ENCODE data around the gene TMEM150A. TPM values are rescaled to one million over a fixed set of nuclear protein-coding genes. Genes with fewer than 3 reads are reported as not detected.

Gene TMEM150A
- total and polyA plus RNA-seq, 2 of the 13 experiments (the other 11 are each of a cell fraction or from before 2014, with no cell fraction given), result 30.1 to 70.4 TPM

DNA sequence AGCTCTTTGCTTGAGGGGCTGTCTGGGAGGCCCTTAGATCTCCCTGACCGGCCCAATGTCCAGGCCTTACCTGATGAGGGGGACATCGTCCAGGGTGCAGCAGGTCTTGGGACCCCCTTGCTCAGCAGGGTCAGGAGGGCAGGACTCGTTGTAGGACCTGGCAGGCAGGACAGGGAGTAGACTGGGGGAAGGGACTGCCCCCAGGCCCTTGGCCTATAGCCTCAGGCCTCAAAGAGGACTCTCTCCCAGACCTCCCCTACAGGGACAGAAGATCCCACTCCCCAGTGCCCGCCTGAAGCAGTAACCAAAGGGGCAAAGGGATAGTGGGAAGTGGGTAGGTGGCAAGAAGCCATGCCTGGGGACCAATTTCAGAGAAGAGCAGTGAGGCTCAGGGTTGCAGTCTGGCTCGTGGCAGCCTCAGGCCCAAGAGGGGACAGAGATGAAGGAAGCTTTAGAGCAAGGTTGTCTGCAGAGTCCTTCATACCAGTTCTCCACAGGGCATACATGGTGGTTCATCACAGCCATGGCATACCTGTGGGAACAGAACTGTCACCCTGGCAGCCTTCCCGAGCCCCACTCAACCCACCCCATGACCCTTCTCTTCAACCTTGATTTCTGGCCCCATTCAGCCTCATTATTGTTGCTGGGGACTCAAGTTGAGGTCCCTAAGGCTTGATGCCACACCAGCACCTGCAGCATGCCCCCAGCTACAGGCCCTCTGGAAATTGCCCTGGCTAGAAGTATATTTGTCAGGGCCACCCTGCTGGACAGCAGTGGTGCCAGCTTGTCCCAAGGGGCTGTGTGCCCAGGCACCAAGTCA is 1.3 kb downstream of the TMEM150A start:
- FAIRE-seq (no peak), DNase-seq (ENCODE audit: low spot score) (no peak), ATAC-seq (no peak)
- H3K4me1 ChIP-seq (ENCODE audit: insufficient read depth, low read length), result peaks cover 85% of the 10 kb centered on the region
- in situ Hi-C loops (cut with HindIII; ENCODE audit: extremely low pct_ligation_motif_present, low pct_unique_long_range_greater_than_20kb), result no loop called here
- H3K9ac ChIP-seq (ENCODE audit: insufficient read depth, low read depth, low read length), result peak overlapping the region; percentile 94
- no peak overlapping the region for H2AFZ ChIP-seq (ENCODE audit: low read length)
- H3K27me3 ChIP-seq (ENCODE audit: control insufficient read depth in 1 of 2, insufficient read depth in 2 of 2, low read length in 2 of 2), result no peaks in the 10 kb centered on the region; a peak in 1 of 5 replicates
- ChIA-PET POLR2A (interaction anchor here (0.8 to 25.9 kb wide), 11 partner anchors 4 to 181 kb away, joined by 3 to 795 read pairs (median 45); partner anchors contain the start of genes C2orf68, GGCX, MAT2A and RNF181), CTCF (ENCODE audit: low intra/inter-chr PET ratio, low total read pairs) (no interaction called here)
- intact Hi-C loops (cut with micrococcal nuclease; ENCODE audit: unreplicated experiment), result no loop called here
- no peaks in the 10 kb centered on the region for H3K9me3 ChIP-seq (ENCODE audit: low read length)
- 94% methylated on average over 6 of the region's 6 CpGs for WGBS (ENCODE audit: low lambda C conversion rate)
- H3K36me3 ChIP-seq (replicated peaks in 1 of 2; ENCODE audit: control insufficient read depth in 1 of 2, insufficient read depth in 2 of 2, low read length in 2 of 2), result peaks cover 7 to 38% of the 10 kb centered on the region in 2 experiments
- H4K20me1 ChIP-seq (ENCODE audit: insufficient read depth, low read length), result 0 out of 2 replicates have a peak, but pooled peaks cover 3% of the 10 kb centered on the region
- TSS peak; percentile 41 for BruUV-seq (replicated peaks)
- peaks cover 51% of the 10 kb centered on the region for H3K79me2 ChIP-seq (ENCODE audit: insufficient read depth, low read length)
- H3K4me3 ChIP-seq (replicated peaks in 1 of 3; ENCODE audit: insufficient read depth in 1 of 3, low read depth in 2 of 3, low read length in 3 of 3), result peak overlapping the region; percentile 84 to 98 (median 91)
- H3K27ac ChIP-seq (ENCODE audit: extremely low read length, insufficient read depth, low read length), result peak overlapping the region; percentile 80
- peak overlapping the region; percentile 93 for H3K4me2 ChIP-seq (ENCODE audit: low read depth, low read length)
- no peak for TF ChIP-seq ZNF354B (CRISPR knock-in tag; IDR thresholded peaks at IDR 0.05)
- TF ChIP-seq IKZF1 (IDR thresholded peaks at IDR 0.05), result no peak
- TF ChIP-seq, protein P1, sequence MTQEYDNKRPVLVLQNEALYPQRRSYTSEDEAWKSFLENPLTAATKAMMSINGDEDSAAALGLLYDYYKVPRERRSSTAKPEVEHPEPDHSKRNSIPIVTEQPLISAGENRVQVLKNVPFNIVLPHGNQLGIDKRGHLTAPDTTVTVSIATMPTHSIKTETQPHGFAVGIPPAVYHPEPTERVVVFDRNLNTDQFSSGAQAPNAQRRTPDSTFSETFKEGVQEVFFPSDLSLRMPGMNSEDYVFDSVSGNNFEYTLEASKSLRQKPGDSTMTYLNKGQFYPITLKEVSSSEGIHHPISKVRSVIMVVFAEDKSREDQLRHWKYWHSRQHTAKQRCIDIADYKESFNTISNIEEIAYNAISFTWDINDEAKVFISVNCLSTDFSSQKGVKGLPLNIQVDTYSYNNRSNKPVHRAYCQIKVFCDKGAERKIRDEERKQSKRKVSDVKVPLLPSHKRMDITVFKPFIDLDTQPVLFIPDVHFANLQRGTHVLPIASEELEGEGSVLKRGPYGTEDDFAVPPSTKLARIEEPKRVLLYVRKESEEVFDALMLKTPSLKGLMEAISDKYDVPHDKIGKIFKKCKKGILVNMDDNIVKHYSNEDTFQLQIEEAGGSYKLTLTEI (CRISPR knock-in tag; conservative IDR thresholded peaks at IDR 0.05), result no peak
- 0 out of 2 replicates have a peak, but pooled peaks have one; percentile 33 for TF ChIP-seq ZNF709 (CRISPR knock-in tag; IDR thresholded peaks at IDR 0.05)
- TF ChIP-seq ZNF230 (CRISPR knock-in tag; IDR thresholded peaks at IDR 0.05), result peak; percentile 59; the same call in 1 of the 2 replicates
- 0 out of 2 replicates have a peak, but pooled peaks have one; percentile 5 for TF ChIP-seq KDM5B (CRISPR knock-in tag; IDR thresholded peaks at IDR 0.05; ENCODE audit: borderline replicate concordance)
- TF ChIP-seq, protein P2, sequence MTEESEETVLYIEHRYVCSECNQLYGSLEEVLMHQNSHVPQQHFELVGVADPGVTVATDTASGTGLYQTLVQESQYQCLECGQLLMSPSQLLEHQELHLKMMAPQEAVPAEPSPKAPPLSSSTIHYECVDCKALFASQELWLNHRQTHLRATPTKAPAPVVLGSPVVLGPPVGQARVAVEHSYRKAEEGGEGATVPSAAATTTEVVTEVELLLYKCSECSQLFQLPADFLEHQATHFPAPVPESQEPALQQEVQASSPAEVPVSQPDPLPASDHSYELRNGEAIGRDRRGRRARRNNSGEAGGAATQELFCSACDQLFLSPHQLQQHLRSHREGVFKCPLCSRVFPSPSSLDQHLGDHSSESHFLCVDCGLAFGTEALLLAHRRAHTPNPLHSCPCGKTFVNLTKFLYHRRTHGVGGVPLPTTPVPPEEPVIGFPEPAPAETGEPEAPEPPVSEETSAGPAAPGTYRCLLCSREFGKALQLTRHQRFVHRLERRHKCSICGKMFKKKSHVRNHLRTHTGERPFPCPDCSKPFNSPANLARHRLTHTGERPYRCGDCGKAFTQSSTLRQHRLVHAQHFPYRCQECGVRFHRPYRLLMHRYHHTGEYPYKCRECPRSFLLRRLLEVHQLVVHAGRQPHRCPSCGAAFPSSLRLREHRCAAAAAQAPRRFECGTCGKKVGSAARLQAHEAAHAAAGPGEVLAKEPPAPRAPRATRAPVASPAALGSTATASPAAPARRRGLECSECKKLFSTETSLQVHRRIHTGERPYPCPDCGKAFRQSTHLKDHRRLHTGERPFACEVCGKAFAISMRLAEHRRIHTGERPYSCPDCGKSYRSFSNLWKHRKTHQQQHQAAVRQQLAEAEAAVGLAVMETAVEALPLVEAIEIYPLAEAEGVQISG (CRISPR knock-in tag; IDR thresholded peaks at IDR 0.05), result no peak
- TF ChIP-seq, protein P3, sequence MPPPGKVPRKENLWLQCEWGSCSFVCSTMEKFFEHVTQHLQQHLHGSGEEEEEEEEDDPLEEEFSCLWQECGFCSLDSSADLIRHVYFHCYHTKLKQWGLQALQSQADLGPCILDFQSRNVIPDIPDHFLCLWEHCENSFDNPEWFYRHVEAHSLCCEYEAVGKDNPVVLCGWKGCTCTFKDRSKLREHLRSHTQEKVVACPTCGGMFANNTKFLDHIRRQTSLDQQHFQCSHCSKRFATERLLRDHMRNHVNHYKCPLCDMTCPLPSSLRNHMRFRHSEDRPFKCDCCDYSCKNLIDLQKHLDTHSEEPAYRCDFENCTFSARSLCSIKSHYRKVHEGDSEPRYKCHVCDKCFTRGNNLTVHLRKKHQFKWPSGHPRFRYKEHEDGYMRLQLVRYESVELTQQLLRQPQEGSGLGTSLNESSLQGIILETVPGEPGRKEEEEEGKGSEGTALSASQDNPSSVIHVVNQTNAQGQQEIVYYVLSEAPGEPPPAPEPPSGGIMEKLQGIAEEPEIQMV (CRISPR knock-in tag; IDR thresholded peaks at IDR 0.05; ENCODE audit: low read depth), result no peak
- no peak for TF ChIP-seq ZNF605 (CRISPR knock-in tag; IDR thresholded peaks at IDR 0.05)
- TF ChIP-seq, protein P4, sequence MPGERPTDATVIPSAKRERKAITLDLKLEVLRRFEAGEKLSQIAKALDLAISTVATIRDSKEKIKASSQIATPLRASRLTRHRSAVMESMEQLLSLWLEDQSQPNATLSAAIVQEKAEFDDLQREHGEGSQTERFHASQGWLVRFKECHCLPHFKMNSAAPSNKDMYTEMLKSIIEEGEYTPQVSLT (CRISPR knock-in tag; IDR thresholded peaks at IDR 0.05; ENCODE audit: borderline replicate concordance, low read depth), result no peak
- TF ChIP-seq ZBTB7A (CRISPR knock-in tag; IDR thresholded peaks at IDR 0.05), result no peak
- no peak for TF ChIP-seq HOXA9 (CRISPR knock-in tag; IDR thresholded peaks at IDR 0.05; ENCODE audit: borderline replicate concordance)
- TF ChIP-seq ZNF556 (CRISPR knock-in tag; IDR thresholded peaks at IDR 0.05; ENCODE audit: borderline replicate concordance), result no peak
- TF ChIP-seq, protein P5, sequence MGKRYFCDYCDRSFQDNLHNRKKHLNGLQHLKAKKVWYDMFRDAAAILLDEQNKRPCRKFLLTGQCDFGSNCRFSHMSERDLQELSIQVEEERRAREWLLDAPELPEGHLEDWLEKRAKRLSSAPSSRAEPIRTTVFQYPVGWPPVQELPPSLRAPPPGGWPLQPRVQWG (CRISPR knock-in tag; IDR thresholded peaks at IDR 0.05; ENCODE audit: borderline replicate concordance, low read depth), result no peak
- TF ChIP-seq ZNF317 (CRISPR knock-in tag; IDR thresholded peaks at IDR 0.05), result no peak
- TF ChIP-seq ZNF563 (CRISPR knock-in tag; IDR thresholded peaks at IDR 0.05), result no peak
- TF ChIP-seq SMAD3 (CRISPR knock-in tag; IDR thresholded peaks at IDR 0.05), result no peak
